RWPE1 (cell line): ENCODE measurements around the gene ADARB1.

ENCODE experiments used
- CTCF ChIA-PET: fragments of 350-600 bp; sonication (Branson Sonifier 250); formaldehyde crosslinking; extraction: SDS; loops from one replicate; lab custom pipeline; 2021; lab: Yijun Ruan, JAX
- POLR2A ChIA-PET: fragments of 400-600 bp; formaldehyde crosslinking; extraction: SDS; loops from one replicate; lab custom pipeline; 2020; ENCODE audit warnings: antibody characterized with exemption; ENCODE audit not compliant: low non-redundant PET; lab: Yijun Ruan, JAX
- DNase-seq: peaks from one replicate; pipeline ENCODE4 v3.0.0; 2012; ENCODE audit warnings: low spot score
- H3K27ac ChIP-seq: fragments of 450-650 bp; 2 replicates; pipeline ENCODE4 v1.5.1; 2017
- TF ChIP-seq, protein P1 (sequence below): fragments of 450-650 bp; conservative IDR thresholded peaks from 2 replicates; pipeline ENCODE4 v1.5.1; 2017; ENCODE audit warnings: low read depth, mild to moderate bottlenecking

Gene ADARB1

DNA sequence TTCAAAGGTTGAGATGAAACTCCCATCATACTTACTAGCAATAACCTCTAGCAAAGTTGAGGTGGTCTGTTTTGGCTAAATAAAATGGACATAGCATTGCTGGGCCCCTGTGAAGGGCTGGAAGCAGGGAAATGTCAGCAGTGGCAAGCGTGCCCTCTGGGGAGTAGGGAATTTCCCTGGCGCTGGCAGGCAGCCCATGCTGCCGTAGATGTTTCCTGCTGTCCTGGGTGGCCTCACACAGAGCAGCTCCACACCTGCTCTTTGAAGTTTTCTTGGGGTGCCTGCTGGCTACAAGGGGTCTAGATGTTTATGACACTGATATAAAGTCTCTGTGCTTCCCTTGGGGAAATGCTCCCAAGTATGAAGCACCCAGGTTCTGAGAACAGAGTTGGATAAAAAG lies 30.2 kb downstream of the ADARB1 start:
- ChIA-PET CTCF (interaction anchor here (1.3 kb wide), 1 partner anchor 13 kb away, joined by 3 read pairs; no protein-coding TSS in a partner anchor), POLR2A (no interaction called here)
- peak; percentile 46 for DNase-seq
- TF ChIP-seq, protein P1, sequence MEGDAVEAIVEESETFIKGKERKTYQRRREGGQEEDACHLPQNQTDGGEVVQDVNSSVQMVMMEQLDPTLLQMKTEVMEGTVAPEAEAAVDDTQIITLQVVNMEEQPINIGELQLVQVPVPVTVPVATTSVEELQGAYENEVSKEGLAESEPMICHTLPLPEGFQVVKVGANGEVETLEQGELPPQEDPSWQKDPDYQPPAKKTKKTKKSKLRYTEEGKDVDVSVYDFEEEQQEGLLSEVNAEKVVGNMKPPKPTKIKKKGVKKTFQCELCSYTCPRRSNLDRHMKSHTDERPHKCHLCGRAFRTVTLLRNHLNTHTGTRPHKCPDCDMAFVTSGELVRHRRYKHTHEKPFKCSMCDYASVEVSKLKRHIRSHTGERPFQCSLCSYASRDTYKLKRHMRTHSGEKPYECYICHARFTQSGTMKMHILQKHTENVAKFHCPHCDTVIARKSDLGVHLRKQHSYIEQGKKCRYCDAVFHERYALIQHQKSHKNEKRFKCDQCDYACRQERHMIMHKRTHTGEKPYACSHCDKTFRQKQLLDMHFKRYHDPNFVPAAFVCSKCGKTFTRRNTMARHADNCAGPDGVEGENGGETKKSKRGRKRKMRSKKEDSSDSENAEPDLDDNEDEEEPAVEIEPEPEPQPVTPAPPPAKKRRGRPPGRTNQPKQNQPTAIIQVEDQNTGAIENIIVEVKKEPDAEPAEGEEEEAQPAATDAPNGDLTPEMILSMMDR = no peak
- peak overlapping the region; percentile 7; the same call in 1 of the 2 replicates for H3K27ac ChIP-seq

DNA sequence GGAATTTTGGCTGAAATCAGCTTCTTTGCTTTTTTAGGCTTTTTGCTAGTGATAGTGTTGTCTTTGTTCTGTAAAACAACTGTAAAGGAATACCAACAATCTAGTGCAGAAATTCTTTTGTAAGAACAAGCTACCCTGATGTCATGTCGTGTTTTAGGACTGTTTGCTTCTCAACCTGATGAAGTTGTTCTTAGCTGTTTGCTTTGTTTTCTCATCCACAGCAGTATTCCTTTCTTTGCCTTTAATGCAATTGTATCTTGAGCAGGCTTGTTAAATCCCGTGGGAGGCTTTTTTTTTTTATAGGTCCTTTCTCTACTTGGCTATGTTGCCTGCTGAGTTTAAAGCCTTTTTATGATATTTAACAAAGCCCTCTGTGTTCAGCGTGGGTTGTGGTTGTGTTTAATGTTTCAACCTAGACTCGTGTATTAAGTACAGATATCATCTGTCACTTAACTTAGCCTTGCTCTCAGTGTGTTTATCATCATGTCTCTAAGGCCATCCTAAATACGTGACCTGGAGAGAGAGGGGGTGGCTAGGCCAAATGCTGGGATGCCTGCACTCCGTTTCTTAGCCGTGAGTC lies 31.6 kb downstream of the ADARB1 start:
- ChIA-PET CTCF (interaction anchor here (0.5 to 1.3 kb wide), 2 partner anchors 12 to 18 kb away, joined by 3 read pairs; no protein-coding TSS in a partner anchor), POLR2A (no interaction called here)

DNA sequence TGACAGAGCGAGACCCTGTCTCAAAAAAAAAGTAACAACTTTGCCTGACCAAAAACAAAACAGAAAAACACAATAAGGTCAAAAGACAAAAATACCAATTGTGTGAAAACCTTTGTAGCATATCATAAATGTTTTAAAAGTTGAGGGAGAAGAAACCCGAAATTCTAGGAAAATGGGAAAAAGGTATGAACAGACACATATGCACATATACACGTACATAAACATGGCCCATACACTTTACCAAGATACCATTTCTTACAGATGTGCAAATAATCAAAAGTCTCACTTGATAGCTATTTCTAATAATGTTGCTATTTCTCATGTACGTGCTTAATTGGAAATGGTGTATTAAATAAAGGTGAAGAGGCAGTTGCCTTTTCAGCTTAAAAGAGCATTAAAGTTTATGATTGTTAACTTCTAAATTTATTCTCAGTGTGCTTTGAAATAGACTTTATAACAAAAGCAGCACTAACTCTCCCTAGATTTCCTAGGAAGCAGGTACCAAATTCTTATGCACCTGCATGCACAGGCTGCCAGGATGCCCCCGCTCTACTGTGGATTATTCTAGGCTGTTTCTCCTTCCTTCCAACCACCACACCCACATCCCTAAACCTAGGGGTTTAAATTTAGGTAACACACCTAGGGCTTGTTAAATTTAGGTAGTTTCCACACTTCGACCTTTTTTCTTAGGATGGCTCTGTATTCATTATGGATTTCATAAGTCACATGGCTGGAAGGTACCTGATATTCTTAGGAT lies 33.8 kb downstream of the ADARB1 start:
- H3K27ac ChIP-seq = no peak overlapping the region
- no peak for DNase-seq
- CTCF ChIA-PET = interaction anchor here (0.6 kb wide), 1 partner anchor 35 kb away, joined by 3 read pairs; no protein-coding TSS in a partner anchor
- TF ChIP-seq, protein P1 = no peak
- POLR2A ChIA-PET = no interaction called here

More for the DNA sequence above, 31.6 kb downstream of the ADARB1 start:
- H3K27ac ChIP-seq = no peak overlapping the region
- no peak for DNase-seq
- TF ChIP-seq, protein P1 = no peak

DNA sequence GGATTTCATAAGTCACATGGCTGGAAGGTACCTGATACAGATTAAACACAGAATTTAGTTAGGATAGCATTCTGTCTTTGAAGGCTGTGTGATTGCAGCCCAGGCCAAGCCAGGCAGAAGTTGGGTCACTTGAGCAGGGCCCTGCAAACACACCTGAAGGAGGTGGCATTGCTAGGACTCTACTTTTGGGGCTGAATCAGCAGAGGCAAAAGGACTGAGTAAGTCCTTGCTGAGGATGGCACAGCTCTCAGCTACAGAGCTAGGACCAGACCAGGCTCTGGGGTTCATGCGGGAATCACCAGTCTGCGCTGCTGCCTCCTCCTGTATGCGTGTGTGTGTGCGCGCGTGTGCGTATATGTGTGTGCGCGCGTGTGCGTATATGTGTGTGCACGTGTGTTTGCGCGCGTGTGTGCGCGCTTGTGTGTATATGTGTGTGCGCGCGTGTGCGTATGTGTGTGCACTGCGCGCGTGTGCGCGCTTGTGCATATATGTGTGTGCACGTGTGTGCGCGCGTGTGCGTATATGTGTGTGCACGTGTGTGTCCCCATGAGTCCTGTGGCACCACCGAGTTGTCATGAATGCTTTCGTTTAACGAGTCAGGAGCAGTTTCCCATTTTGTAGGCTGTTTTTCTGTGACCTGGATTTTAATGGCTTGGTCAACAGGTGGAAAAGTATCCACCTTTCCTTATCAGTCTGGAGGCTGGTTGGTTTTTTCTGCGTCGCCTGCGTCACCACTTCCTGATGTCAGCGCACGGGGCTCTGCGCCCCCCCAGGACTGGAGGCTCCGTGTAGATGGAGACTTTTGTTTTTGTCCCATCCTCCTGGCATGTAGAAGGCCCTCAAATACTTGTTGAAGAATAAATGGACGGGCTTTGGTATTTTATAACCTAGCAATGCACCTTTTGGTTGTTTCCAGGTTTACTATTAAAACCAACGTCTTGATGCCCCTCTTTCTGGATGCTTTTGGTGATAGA lies 34.7 kb downstream of the ADARB1 start:
- H3K27ac ChIP-seq = no peak overlapping the region
- ChIA-PET POLR2A (no interaction called here), CTCF (no interaction called here)
- DNase-seq = no peak
- TF ChIP-seq, protein P1 = no peak

DNA sequence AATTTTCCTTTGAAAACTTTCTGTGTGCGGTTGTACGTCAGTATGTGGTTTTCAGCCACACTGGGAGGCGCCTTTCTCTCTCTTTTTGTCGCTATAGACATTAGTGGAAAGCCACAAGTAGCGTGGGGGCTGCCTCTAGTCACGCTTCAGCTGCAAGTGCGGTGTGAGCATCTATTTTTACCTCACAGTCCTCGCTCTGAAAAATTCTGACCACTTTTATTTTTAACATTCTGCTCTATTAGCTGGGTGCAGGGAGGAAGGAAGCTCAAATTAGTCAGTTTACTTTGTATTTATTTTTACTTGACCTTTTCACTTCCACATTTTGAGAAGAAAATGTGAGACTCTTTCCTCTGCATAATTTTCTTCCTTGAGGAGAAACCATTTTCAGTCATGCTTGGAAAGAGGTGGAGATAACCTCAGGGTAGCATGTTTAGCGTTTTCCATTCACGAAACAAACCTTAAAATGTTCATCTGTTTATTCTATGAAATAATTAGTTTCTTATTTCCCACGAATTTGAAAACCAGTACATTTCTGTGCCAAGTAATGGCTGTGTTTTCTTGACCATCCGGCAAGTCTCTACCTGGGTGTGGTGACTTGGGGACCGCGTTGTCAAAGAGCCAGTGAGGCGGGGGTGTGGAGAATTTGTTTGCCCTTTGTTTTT lies 35.6 kb downstream of the ADARB1 start:
- H3K27ac ChIP-seq = no peak overlapping the region
- DNase-seq = no peak
- TF ChIP-seq, protein P1 = no peak
- CTCF ChIA-PET = no interaction called here
- POLR2A ChIA-PET = no interaction called here
